Measurements from ENCODE around the gene GYPB.
"Not testable (repeated sequence)": the region's sequence is repeated elsewhere in the genome, so short reads cannot be mapped to it uniquely, and the experiment has no call there.

GYPB gene

GRCh38 chr4:144055336-144055735, 36.2 kb upstream of the GYPB start:
- H2BK12ac ChIP-seq (ENCODE audit: low read length); H3K9ac ChIP-seq (ENCODE audit: low read length); H3K4me1 ChIP-seq (ENCODE audit: control insufficient read depth in 1 of 2, insufficient read depth in 2 of 2, low read length in 2 of 2); H2BK120ac ChIP-seq (ENCODE audit: insufficient read depth, low read length, poor library complexity); H3K4ac ChIP-seq (ENCODE audit: low read depth, low read length); H3K4me3 ChIP-seq (ENCODE audit: low read depth, low read length); H3K4me2 ChIP-seq (ENCODE audit: low read length); H3K27me3 ChIP-seq (ENCODE audit: insufficient read depth, low read length); H3K18ac ChIP-seq (ENCODE audit: low read length); H3K14ac ChIP-seq (ENCODE audit: low read length); H3K79me2 ChIP-seq (ENCODE audit: control insufficient read depth, insufficient read depth, low read length, poor library complexity); H3K23ac ChIP-seq (ENCODE audit: low read length); H3K9me3 ChIP-seq (ENCODE audit: insufficient read depth, low read depth, low read length); H3K36me3 ChIP-seq (ENCODE audit: control insufficient read depth in 1 of 2, insufficient read depth in 2 of 2, low read length in 2 of 2); H4K8ac ChIP-seq (ENCODE audit: low read depth, low read length); H2AFZ ChIP-seq (ENCODE audit: insufficient read depth, low read length, poor library complexity); H3K79me1 ChIP-seq (ENCODE audit: low read length); H4K12ac ChIP-seq (ENCODE audit: low read depth, low read length); H2AK5ac ChIP-seq (ENCODE audit: low read length); H2BK5ac ChIP-seq (ENCODE audit: low read depth, low read length, poor library complexity); H4K91ac ChIP-seq (ENCODE audit: low read depth, low read length); H3K27ac ChIP-seq (ENCODE audit: low read depth, low read length): not testable (repeated sequence)
- DNase-seq: peak in 1 of 2 donors; percentile 0
- no CpG with 5 or more reads among the region's 3 CpGs for WGBS (ENCODE audit: extremely low coverage, insufficient coverage, insufficient read length)

- not testable (repeated sequence) for DNase-seq; H3K14ac ChIP-seq (ENCODE audit: low read length); H3K4me1 ChIP-seq (ENCODE audit: control insufficient read depth in 1 of 2, insufficient read depth in 2 of 2, low read length in 2 of 2); H4K12ac ChIP-seq (ENCODE audit: low read depth, low read length); H2BK120ac ChIP-seq (ENCODE audit: insufficient read depth, low read length, poor library complexity); H3K4me3 ChIP-seq (ENCODE audit: low read depth, low read length); H4K91ac ChIP-seq (ENCODE audit: low read depth, low read length); H3K23ac ChIP-seq (ENCODE audit: low read length); H3K4ac ChIP-seq (ENCODE audit: low read depth, low read length); H2BK12ac ChIP-seq (ENCODE audit: low read length); H3K9ac ChIP-seq (ENCODE audit: low read length); H3K36me3 ChIP-seq (ENCODE audit: control insufficient read depth in 1 of 2, insufficient read depth in 2 of 2, low read length in 2 of 2); H3K27me3 ChIP-seq (ENCODE audit: insufficient read depth, low read length); H3K27ac ChIP-seq (ENCODE audit: low read depth, low read length); H3K79me2 ChIP-seq (ENCODE audit: control insufficient read depth, insufficient read depth, low read length, poor library complexity); H3K79me1 ChIP-seq (ENCODE audit: low read length); H3K9me3 ChIP-seq (ENCODE audit: insufficient read depth, low read depth, low read length); H2BK5ac ChIP-seq (ENCODE audit: low read depth, low read length, poor library complexity); H3K4me2 ChIP-seq (ENCODE audit: low read length); H3K18ac ChIP-seq (ENCODE audit: low read length); H2AFZ ChIP-seq (ENCODE audit: insufficient read depth, low read length, poor library complexity); H4K8ac ChIP-seq (ENCODE audit: low read depth, low read length); H2AK5ac ChIP-seq (ENCODE audit: low read length)
- WGBS (ENCODE audit: extremely low coverage, insufficient coverage, insufficient read length): no CpG with 5 or more reads among the region's 1 CpG
Observed at GRCh38 chr4:144051494-144051893, 32.3 kb upstream of the GYPB start.

GRCh38 chr4:144050631-144051030, 31.5 kb upstream of the GYPB start:
- not testable (repeated sequence) for H3K18ac ChIP-seq (ENCODE audit: low read length); H4K8ac ChIP-seq (ENCODE audit: low read depth, low read length); H3K4me1 ChIP-seq (ENCODE audit: control insufficient read depth in 1 of 2, insufficient read depth in 2 of 2, low read length in 2 of 2); H2BK5ac ChIP-seq (ENCODE audit: low read depth, low read length, poor library complexity); H3K27me3 ChIP-seq (ENCODE audit: insufficient read depth, low read length); H2AFZ ChIP-seq (ENCODE audit: insufficient read depth, low read length, poor library complexity); H3K4me3 ChIP-seq (ENCODE audit: low read depth, low read length); H3K27ac ChIP-seq (ENCODE audit: low read depth, low read length); H2BK120ac ChIP-seq (ENCODE audit: insufficient read depth, low read length, poor library complexity); H3K79me2 ChIP-seq (ENCODE audit: control insufficient read depth, insufficient read depth, low read length, poor library complexity); H2AK5ac ChIP-seq (ENCODE audit: low read length); H3K23ac ChIP-seq (ENCODE audit: low read length); H3K4me2 ChIP-seq (ENCODE audit: low read length); H2BK12ac ChIP-seq (ENCODE audit: low read length); H3K36me3 ChIP-seq (ENCODE audit: control insufficient read depth in 1 of 2, insufficient read depth in 2 of 2, low read length in 2 of 2); H3K9ac ChIP-seq (ENCODE audit: low read length); H3K4ac ChIP-seq (ENCODE audit: low read depth, low read length); H4K12ac ChIP-seq (ENCODE audit: low read depth, low read length); H3K14ac ChIP-seq (ENCODE audit: low read length); DNase-seq; H3K79me1 ChIP-seq (ENCODE audit: low read length); H3K9me3 ChIP-seq (ENCODE audit: insufficient read depth, low read depth, low read length); H4K91ac ChIP-seq (ENCODE audit: low read depth, low read length)
- WGBS (ENCODE audit: extremely low coverage, insufficient coverage, insufficient read length): no CpG with 5 or more reads among the region's 2 CpGs

GRCh38 chr4:144049495-144050424, 30.6 kb upstream of the GYPB start:
- not testable (repeated sequence) for H3K4me2 ChIP-seq (ENCODE audit: low read length); H3K4ac ChIP-seq (ENCODE audit: low read depth, low read length); H2BK120ac ChIP-seq (ENCODE audit: insufficient read depth, low read length, poor library complexity); H2BK12ac ChIP-seq (ENCODE audit: low read length); H3K79me2 ChIP-seq (ENCODE audit: control insufficient read depth, insufficient read depth, low read length, poor library complexity); H3K36me3 ChIP-seq (ENCODE audit: control insufficient read depth in 1 of 2, insufficient read depth in 2 of 2, low read length in 2 of 2); H2AK5ac ChIP-seq (ENCODE audit: low read length); H3K27me3 ChIP-seq (ENCODE audit: insufficient read depth, low read length); H3K79me1 ChIP-seq (ENCODE audit: low read length); H4K91ac ChIP-seq (ENCODE audit: low read depth, low read length); H4K12ac ChIP-seq (ENCODE audit: low read depth, low read length); DNase-seq; H2BK5ac ChIP-seq (ENCODE audit: low read depth, low read length, poor library complexity); H3K18ac ChIP-seq (ENCODE audit: low read length); H3K9ac ChIP-seq (ENCODE audit: low read length); H3K27ac ChIP-seq (ENCODE audit: low read depth, low read length); H3K4me3 ChIP-seq (ENCODE audit: low read depth, low read length); H3K23ac ChIP-seq (ENCODE audit: low read length); H3K9me3 ChIP-seq (ENCODE audit: insufficient read depth, low read depth, low read length); H3K4me1 ChIP-seq (ENCODE audit: control insufficient read depth in 1 of 2, insufficient read depth in 2 of 2, low read length in 2 of 2); H3K14ac ChIP-seq (ENCODE audit: low read length); H2AFZ ChIP-seq (ENCODE audit: insufficient read depth, low read length, poor library complexity); H4K8ac ChIP-seq (ENCODE audit: low read depth, low read length)
- no CpG with 5 or more reads among the region's 6 CpGs for WGBS (ENCODE audit: extremely low coverage, insufficient coverage, insufficient read length)
